ENCODE measurements around the gene MDP1.

DNA sequence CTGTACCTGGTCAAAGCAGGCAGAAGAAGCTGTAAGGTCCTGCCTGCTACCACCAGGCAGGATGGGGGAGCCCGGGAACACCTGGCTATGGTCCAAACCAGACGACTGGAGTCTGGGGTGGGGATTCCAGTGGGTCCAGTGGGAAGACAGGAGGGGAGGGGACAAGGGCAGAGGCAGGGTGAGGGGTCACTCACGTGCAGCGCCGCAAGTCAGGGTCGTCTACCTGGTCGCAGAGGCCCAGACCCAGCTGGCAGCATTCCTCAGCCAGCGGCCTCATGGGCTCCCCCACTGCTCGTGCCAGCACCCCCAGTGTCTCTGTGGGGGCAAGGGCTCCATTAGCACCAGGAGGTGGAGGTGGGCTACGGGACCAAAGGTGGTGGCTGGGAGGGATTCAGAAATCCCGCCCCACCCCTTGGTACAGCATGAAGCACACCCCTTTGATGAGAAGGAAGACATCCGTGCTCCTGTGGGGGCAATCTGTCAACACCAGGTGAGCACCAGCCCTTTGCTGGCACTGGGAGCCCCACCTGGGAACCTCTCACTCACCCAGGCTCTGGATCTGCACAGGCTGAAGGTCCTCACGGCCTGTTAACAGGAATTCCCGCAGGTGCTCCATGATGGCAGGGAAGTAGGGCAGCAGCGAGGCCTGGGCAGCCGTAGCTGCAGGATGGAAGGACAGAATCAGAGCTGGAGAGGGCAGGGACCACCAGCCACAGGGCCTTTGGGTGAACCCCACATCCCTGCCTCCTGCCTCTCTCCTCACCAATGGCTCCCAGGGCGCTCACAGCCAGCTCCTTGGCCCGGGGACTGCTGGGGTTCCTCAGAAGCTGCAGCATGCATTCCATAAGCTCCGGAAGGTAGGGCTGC, 31.5 kb downstream of the MDP1 start:
- TF ChIP-seq, protein P1, sequence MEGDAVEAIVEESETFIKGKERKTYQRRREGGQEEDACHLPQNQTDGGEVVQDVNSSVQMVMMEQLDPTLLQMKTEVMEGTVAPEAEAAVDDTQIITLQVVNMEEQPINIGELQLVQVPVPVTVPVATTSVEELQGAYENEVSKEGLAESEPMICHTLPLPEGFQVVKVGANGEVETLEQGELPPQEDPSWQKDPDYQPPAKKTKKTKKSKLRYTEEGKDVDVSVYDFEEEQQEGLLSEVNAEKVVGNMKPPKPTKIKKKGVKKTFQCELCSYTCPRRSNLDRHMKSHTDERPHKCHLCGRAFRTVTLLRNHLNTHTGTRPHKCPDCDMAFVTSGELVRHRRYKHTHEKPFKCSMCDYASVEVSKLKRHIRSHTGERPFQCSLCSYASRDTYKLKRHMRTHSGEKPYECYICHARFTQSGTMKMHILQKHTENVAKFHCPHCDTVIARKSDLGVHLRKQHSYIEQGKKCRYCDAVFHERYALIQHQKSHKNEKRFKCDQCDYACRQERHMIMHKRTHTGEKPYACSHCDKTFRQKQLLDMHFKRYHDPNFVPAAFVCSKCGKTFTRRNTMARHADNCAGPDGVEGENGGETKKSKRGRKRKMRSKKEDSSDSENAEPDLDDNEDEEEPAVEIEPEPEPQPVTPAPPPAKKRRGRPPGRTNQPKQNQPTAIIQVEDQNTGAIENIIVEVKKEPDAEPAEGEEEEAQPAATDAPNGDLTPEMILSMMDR (IDR thresholded peaks at IDR 0.05) = no peak
- TF ChIP-seq POLR2AphosphoS5 (IDR thresholded peaks at IDR 0.05) = no peak
